Loucy (cell line): ENCODE measurements around the gene UVSSA.

Source experiments
- H2AFZ ChIP-seq: fragments of 200-600 bp; sonication (generic); 2 replicates; pipeline ENCODE4 v1.6.0; 2016; ENCODE audit warnings: antibody characterized with exemption, mild to moderate bottlenecking, low read length, moderate library complexity
- H3F3A ChIP-seq: fragments of 200-600 bp; 2 replicates; pipeline ENCODE4 v1.6.0; 2016; ENCODE audit warnings: antibody characterized with exemption, low read depth, mild to moderate bottlenecking
- H3K27me3 ChIP-seq: fragments of 200-600 bp; sonication (generic); 2 replicates; pipeline ENCODE4 v1.6.1; 2014; ENCODE audit warnings: low read length, mild to moderate bottlenecking; ENCODE audit not compliant: insufficient read depth, poor library complexity, severe bottlenecking
- H3K36me3 ChIP-seq: fragments of 200-600 bp; sonication (generic); 2 replicates; pipeline ENCODE4 v1.6.1; 2016; ENCODE audit warnings: low read length; ENCODE audit not compliant: insufficient read depth
- H3K4me1 ChIP-seq: fragments of 200-600 bp; sonication (generic); 2 replicates; pipeline ENCODE4 v1.5.1; 2014; ENCODE audit warnings: low read length, mild to moderate bottlenecking; ENCODE audit not compliant: insufficient read depth, poor library complexity, severe bottlenecking
- H3K4me2 ChIP-seq: fragments of 200-600 bp; sonication (generic); 2 replicates; pipeline ENCODE4 v1.6.0; 2014; ENCODE audit warnings: antibody characterized with exemption, low read length, low read depth, mild to moderate bottlenecking; ENCODE audit not compliant: poor library complexity, severe bottlenecking
- H3K4me3 ChIP-seq: fragments of 200-600 bp; sonication (generic); 2 replicates; pipeline ENCODE4 v1.5.1; 2014; ENCODE audit warnings: low read length, mild to moderate bottlenecking, mixed read lengths; ENCODE audit not compliant: poor library complexity, severe bottlenecking
- H3K79me2 ChIP-seq: fragments of 200-600 bp; sonication (generic); 2 replicates; pipeline ENCODE4 v1.6.1; 2014; ENCODE audit warnings: low read length; ENCODE audit not compliant: insufficient read depth
- H3K9ac ChIP-seq: fragments of 200-600 bp; sonication (generic); 2 replicates; pipeline ENCODE4 v1.6.0; 2014; ENCODE audit warnings: mild to moderate bottlenecking, low read depth, low read length, moderate library complexity; ENCODE audit not compliant: poor library complexity, severe bottlenecking
- H3K9me2 ChIP-seq: fragments of 200-600 bp; sonication (generic); replicated peaks from 2 replicates; pipeline ENCODE4 v1.6.1; 2016; ENCODE audit warnings: low read depth, low read length, mixed read lengths
- H3K9me3 ChIP-seq: fragments of 200-600 bp; sonication (generic); 2 replicates; pipeline ENCODE4 v1.6.1; 2014; ENCODE audit warnings: mild to moderate bottlenecking, antibody characterized with exemption, low read length, low read depth; ENCODE audit not compliant: insufficient read depth
- H4K20me1 ChIP-seq: fragments of 200-600 bp; sonication (generic); 2 replicates; pipeline ENCODE4 v1.6.0; 2014; ENCODE audit warnings: antibody characterized with exemption, low read length, mild to moderate bottlenecking; ENCODE audit not compliant: insufficient read depth, poor library complexity, severe bottlenecking
- EZH2phosphoT487 ChIP-seq: fragments of 200-600 bp; IDR thresholded peaks from 2 replicates; pipeline ENCODE4 v1.6.1; 2018; ENCODE audit warnings: antibody characterized with exemption, mild to moderate bottlenecking, moderate library complexity, borderline replicate concordance
- TF ChIP-seq, protein P1 (sequence below): fragments of 200-600 bp; sonication (generic); conservative IDR thresholded peaks from 2 replicates; pipeline ENCODE4 v1.5.1; 2014; ENCODE audit warnings: mild to moderate bottlenecking, antibody characterized with exemption, low read length

The UVSSA gene

DNA sequence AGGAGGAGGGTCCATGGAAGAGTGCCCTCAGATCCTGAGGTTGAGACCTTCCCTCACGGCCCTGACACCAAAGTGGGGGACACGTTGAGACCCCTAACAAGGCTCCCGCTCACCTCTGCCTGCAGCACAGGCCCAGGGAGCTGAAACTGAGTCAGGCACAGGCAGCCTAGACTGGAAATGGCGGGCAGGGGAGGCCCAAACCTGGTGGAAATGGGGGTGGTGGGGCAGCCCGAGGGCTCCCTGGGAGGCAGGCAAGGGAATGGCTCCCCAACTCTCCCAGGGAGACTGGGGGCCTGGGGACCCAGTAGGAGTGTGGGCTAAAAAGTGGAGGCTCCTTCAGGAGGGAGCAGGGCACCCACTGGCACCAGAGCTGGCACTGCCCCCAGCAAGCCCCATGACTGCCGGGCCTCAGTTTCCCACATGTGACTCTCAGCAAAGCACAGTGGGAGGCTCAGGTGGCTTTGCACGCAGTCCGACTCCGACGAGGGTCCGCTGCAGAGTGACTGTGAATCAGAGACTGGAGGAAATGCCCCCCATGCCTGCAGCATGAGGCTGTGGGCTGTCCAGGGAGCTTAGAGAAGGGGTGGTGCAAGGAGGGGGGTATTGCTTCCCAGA lies 53.3 kb downstream of the UVSSA start:
- H3K4me1 ChIP-seq: no peaks in the 10 kb centered on the region
- no peak overlapping the region for H3K4me3 ChIP-seq
- no peak overlapping the region for H2AFZ ChIP-seq
- H4K20me1 ChIP-seq: no peaks in the 10 kb centered on the region
- H3K9me2 ChIP-seq: no peaks in the 10 kb centered on the region
- no peak for TF ChIP-seq EZH2phosphoT487
- TF ChIP-seq, protein P1, sequence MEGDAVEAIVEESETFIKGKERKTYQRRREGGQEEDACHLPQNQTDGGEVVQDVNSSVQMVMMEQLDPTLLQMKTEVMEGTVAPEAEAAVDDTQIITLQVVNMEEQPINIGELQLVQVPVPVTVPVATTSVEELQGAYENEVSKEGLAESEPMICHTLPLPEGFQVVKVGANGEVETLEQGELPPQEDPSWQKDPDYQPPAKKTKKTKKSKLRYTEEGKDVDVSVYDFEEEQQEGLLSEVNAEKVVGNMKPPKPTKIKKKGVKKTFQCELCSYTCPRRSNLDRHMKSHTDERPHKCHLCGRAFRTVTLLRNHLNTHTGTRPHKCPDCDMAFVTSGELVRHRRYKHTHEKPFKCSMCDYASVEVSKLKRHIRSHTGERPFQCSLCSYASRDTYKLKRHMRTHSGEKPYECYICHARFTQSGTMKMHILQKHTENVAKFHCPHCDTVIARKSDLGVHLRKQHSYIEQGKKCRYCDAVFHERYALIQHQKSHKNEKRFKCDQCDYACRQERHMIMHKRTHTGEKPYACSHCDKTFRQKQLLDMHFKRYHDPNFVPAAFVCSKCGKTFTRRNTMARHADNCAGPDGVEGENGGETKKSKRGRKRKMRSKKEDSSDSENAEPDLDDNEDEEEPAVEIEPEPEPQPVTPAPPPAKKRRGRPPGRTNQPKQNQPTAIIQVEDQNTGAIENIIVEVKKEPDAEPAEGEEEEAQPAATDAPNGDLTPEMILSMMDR: no peak
- H3K4me2 ChIP-seq: no peak overlapping the region
- no peaks in the 10 kb centered on the region for H3F3A ChIP-seq
- H3K9ac ChIP-seq: no peak overlapping the region
- H3K79me2 ChIP-seq: no peaks in the 10 kb centered on the region
- H3K9me3 ChIP-seq: peaks cover 21% of the 10 kb centered on the region; the same call in 1 of the 2 replicates
- no peaks in the 10 kb centered on the region for H3K36me3 ChIP-seq
- no peaks in the 10 kb centered on the region for H3K27me3 ChIP-seq

DNA sequence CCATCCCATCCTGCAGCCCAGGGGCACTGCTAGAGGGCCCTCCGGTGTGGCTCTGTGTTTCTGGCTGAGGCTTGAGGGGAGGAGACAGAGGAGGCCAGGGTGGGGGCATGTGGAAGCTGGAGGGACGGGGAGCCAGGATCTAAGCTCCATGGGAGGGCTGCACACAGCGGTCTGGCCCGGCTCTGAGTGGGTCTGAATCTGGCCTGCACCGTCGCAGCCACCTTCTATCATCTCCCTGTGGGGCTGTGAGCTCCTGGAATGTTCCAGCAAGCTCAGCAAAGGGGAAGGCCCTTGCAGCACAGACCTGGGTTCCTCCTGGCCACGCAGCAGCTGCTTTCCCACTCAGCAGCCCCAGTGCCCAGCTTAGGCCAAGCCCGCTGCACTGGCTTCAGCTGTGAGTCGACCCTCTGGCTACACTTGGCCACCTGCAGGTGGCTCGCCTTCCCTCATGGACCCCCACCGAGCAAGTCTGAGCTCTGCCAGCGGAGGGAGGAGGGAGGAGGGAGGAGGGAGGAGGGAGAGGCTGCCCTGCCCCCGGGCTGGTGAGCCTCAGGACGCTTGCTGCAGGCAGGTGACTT lies 53.9 kb downstream of the UVSSA start:
- no peaks in the 10 kb centered on the region for H3K27me3 ChIP-seq

DNA sequence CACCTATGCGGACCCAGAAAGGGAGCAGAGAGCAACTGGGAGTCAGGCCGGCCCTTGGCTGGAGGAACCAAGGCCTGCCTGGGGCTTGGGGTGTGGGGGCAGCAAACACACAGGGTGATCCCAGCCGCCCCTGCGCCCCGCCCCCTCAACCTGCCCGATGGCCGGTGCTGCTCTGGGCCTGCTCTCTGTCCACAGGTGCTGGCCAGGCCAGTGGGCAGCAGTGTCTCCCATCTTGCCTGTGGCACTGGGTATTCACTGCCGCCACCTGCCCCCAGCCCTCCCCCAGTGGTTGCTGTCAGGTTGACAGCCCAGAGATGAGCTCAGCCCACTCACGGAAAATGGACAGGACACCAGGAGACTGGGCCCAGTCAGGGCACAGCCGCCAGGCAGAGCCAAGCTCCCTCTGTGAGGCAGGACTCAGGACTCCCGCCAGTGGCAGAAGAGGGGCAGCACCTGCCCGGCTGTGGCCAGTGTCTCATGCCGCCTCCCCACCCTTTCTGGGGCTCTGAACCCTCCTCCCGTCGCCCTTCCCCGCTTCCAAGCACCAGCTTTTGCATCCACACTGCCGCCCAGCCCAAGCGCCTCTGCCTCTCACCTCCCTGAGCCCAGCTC lies 54.5 kb downstream of the UVSSA start:
- no peaks in the 10 kb centered on the region for H3K79me2 ChIP-seq
- H3K27me3 ChIP-seq: no peaks in the 10 kb centered on the region
- TF ChIP-seq EZH2phosphoT487: no peak
- TF ChIP-seq, protein P1: no peak
- H3F3A ChIP-seq: no peaks in the 10 kb centered on the region
- peaks cover 21% of the 10 kb centered on the region; the same call in 1 of the 2 replicates for H3K9me3 ChIP-seq
- no peak overlapping the region for H3K9ac ChIP-seq
- H3K4me3 ChIP-seq: no peak overlapping the region
- H3K4me1 ChIP-seq: no peaks in the 10 kb centered on the region
- H3K36me3 ChIP-seq: no peaks in the 10 kb centered on the region
- no peak overlapping the region for H3K4me2 ChIP-seq
- no peak overlapping the region for H2AFZ ChIP-seq
- H4K20me1 ChIP-seq: no peaks in the 10 kb centered on the region
- no peaks in the 10 kb centered on the region for H3K9me2 ChIP-seq

More for the DNA sequence above, 53.9 kb downstream of the UVSSA start:
- no peaks in the 10 kb centered on the region for H3K36me3 ChIP-seq
- TF ChIP-seq, protein P1: no peak
- no peak for TF ChIP-seq EZH2phosphoT487
- no peaks in the 10 kb centered on the region for H3F3A ChIP-seq
- H4K20me1 ChIP-seq: no peaks in the 10 kb centered on the region
- H3K4me1 ChIP-seq: no peaks in the 10 kb centered on the region
- no peak overlapping the region for H3K4me2 ChIP-seq
- H3K79me2 ChIP-seq: no peaks in the 10 kb centered on the region
- no peak overlapping the region for H3K4me3 ChIP-seq
- H3K9ac ChIP-seq: no peak overlapping the region
- H2AFZ ChIP-seq: no peak overlapping the region
- no peaks in the 10 kb centered on the region for H3K9me2 ChIP-seq
- H3K9me3 ChIP-seq: peaks cover 21% of the 10 kb centered on the region; the same call in 1 of the 2 replicates
